Stimulated activated CD8-positive, alpha-beta memory T cell treated with anti-CD3 and anti-CD28 coated beads, Interleukin-4, amount 100 ng/mL, for 24 hours (primary cell): Measurements from ENCODE around the gene PAX1.

Experiments
- DNase-seq: peaks from one replicate; pipeline ENCODE4 v3.0.0-alpha.2; 2020; ENCODE audit warnings: low read depth

The PAX1 gene

DNA sequence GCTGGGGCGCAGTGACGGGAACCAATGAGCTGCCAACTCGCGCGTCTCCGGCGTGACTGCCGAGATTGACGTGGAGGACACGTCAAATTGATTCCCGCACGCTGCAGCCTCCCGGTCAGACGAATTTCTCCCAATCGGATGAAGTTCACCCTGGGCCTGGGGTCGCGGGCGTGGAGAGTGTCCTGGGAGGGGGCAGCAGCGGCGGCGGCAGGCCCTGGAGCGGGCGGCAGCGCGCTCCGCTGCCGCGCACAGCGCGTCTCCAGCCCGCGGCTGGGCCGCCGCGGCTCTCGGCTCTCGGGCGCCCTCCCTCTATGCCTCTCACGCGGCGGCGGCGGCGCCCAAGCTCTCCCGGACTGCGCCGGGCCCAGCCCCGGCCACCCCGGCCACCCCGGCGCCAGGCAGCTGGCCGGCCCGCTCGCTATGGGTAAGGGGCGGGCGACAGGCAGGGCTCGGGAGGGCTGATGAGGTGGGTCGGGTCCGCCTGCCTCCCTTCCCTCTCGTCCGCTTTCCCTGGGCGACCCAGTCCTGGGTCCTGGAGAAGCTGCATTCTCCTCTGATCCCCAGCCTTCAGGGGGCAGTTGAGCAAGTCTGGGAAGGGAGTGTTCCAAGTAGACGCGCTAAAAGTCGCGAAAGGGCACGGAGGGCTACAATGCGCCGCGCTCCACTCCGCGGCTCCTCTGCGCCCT is at the start of gene PAX1:
Gene PAX1, plus strand, starts transcription at position 90 of the 686 bp plus-strand sequence. Its CDS starts 49 bp downstream, at position 139.
- no peak for DNase-seq

DNA sequence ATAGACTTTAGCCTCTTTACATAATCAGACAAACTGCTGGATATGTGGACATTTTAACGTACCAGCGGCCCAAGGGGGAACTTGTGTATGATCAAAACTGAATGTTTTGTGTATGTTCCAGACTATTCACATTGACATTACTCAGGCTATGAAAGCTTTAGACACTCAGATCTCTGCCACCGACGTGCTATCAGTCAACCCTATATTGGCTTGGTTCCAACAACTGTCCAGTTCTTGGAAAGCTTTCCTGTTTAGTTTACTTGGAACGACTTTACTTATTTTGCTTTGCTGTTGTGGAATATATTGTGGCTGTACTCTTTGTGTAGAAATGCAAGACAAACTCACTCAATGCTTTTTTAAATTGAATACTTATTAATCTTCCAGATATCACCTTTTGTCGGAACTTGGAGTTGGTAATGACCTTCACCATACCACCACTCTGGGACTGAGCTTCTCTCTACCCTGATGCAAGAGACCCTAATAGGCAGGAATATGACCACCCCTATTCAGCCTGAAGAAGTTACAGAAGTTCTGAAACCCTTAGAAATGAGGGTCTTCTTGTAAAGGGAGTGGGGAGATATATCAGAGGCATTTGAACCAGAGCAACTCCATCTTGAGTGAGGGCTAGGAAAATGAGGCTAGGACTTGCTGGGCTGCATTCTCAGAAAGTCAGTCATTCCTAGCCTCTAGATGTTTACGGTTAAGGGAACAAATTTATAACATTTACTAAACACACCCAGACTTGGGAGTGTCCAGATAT is 49.0 kb upstream of the PAX1 start:
- DNase-seq, result no peak

DNA sequence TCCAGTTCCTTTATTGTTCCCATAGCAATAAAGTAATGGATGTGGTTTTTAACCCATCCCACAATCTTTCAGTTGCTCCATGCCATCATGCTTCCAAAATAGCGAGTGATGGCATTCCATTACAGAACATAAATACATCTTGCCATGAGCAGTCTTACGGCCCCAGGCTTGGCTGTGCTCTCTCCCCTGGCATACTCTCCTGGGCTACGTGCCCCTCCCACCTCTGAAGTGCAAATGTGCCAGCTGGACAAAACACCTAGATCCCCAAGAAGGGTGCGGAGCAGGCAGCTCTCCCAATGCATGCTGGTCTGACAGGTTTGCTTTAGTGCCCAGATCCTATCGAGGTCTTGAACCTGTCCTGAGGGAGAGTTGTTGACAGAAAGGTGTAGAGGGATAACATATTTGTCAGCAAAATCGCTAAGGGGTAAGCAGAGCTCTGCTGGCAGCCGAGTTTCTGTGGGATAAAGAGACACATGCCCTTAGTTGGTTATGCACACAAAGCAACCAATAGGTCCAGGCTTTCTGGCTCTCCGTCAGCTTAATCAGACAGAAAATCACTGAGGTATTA is 43.9 kb upstream of the PAX1 start:
- DNase-seq, result no peak

DNA sequence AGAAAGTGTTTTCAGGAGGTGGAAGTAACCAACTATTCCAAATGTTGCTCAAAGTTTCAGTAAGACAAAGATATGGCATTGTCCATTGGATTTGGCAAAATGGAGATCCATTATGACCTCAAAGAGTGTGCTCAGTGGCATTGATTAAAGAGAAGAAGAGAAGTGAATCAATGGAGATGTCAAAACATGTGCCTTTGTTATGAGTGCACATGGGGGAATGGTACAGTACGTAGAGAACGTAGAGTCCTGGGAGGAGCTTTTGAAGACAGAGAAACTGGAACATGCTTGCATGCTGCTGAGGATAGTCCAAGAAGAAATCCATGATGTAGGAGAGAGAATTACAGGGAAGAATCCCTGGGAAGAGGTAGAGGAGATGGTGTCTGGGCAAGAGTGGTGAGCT is 42.0 kb upstream of the PAX1 start:
- DNase-seq, result no peak

DNA sequence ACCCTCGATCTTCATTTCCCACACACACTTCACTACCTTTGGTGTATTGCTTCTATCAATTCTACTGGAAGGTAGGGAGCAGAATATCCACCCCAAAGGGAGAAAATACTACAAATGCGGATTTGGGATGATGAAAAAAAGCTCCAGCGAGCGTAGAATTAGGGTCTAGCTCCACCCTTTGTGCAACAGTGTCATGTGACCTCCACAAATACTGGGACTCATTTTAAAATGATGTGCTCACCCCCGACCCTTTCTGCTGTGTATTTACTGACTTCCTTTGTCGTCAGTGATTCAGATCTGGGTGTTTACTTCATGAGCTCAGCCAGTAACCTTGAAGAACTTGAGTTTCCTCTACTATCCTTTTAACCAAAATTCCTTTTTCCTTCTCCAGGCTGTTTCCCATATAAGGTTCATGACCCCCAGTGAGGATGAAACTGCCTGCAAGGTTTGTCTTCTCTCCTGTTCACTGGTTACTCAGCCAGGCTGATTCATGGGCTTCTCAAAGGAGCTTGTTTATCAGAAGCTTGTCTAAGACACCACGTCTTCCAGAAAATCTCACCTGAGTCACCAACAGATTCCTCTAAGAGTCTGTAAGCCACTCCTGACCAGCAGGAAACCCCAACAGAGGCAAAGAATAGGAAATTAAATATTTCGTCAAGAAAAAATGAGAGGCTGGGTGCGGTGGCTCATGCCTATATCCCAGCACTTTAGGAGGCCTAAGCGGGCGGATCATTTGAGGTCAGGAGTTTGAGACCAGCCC is 39.6 kb upstream of the PAX1 start:
- DNase-seq, result no peak

DNA sequence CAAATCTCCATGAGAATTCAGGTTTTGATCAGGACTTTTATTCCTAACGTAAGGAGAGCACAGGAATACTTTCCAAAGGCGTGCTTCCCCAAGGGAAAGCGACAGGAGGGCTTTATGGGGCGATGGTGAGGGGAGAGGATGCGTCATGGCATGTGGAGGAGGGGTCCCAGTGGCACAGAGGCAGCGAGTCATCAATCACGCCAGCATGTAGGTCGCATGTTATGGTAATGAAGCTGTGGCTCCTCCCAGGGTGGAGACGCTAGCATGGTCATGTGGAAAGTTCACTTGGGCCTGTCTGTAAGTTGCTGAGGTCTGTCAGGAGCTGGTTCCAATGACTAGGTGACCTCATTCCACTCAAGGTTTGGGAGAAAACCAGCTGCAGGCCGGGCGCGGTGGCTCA is 35.3 kb upstream of the PAX1 start:
- no peak for DNase-seq

DNA sequence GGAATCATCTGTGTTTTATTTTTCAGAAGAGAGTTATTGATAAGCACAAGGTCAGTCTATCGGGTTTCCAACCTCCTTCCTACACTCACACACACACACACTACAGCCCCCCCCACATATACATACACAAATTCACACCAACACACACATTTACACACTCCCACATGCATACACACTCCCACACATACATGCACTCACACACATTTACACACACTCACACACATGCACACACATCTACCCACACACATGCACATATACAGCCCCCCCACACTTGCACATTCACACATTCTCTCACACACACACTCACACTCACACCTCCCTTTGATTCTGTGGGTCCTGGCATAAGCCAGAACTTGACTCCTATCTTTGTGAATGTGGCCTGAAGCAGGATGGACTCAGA is 34.5 kb upstream of the PAX1 start:
- no peak for DNase-seq

DNA sequence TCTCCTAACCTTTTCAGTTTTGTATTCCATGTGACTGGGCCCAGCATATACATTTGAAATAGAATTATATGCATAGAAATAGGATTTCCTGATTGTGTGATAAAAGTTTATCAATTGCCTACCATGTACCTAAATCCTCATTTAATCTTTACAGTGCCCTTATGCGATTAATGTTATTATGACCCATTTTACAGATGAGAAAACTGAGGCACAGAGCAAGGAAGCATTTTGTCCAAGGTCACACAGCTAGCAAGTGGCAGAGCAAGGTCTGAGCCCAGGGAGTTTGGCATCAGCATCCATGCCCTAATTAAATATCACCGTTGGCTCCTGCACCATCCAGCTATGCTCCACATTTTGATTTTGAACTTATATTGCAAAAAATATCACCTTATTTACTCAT is 28.2 kb upstream of the PAX1 start:
- no peak for DNase-seq

DNA sequence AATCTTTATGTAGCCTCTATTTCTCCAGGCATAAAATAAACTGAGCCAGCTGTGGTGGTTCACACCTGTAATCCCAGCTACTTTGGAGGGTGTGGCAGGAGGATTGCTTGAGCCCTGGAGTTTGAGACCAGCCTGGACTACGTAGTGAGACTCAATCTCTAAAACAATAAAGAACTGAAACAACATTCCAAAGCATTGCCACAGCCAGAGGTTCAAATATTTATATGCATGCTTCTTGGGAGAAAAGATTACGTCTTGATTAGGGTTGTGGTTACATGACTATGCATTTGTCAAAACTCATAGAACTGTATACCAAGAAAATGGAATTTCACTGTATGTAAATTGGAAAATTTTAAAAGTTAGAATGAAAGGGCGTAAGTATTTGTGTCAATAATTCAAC is 27.7 kb upstream of the PAX1 start:
- no peak for DNase-seq

DNA sequence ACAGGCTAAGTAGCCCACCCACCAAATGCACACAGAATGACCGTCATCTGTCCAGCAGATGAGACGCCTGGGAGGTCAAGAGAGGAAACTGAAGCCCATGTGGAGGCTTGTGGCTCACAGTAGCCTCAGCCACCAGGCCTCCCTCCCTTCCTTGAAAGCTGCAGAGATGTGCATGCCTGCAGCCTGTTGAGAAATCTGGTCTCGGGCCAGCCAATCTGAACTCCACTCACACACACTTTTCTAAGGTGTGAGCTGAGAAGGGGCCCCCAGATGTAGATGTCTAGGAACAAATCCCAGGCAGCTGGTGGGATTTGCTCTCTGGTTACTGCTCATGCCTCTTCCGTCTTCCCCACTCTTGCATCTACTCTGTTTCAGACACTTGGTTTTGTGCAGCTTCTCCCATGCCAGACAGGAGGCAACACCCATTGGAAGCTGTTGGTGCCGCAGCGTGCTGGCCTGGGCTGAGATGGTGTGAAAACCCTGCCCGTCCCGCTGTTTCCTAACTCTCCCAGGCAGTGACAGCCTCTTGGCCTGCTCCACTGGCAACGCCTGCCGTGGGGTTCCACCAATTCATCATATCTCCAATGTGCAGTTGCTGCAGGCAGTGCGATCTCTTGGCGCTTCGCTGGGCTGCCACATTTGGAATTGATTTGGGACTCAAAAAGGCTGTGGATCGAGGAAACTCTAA is 24.1 kb upstream of the PAX1 start:
- DNase-seq, result no peak

DNA sequence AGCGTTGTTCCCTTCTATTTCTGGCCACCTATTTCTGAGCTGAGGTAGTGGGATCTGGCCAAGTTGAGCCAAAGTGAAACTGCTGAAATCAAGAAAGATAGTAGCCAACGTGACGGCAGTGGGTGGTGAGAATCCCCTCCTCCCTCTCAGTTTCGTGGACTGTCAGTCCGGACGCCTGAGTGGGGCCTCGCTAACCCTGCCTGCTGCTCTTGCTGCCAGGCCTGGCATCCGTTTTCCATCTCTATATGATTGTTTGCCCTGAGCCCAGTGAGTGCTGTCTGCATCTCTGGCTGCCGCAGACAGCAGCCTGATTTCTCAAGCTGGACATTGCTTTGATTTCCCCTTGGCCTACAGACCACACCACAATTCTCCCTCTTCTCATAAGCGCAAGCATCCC is 23.5 kb upstream of the PAX1 start:
- no peak for DNase-seq

DNA sequence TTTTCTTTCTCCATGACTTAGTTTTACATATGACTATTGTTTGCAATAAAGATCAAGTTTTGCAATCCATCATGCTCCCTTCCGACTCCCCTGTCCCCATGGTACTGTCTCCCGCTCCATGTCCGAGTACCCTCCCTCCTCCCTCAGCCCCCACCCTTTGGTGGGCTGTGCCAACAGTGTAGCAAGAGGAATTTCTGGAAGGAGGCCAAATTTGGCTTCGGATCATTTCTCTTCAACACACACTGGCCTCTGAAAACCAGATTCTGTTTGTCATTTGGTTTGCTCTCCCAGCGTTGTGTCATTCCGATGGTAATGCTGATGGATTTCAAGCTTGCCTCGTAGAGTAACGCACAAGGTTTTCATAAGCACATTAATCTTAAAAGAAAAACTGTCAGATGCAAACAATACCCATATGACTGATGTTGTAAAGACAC is 22.9 kb upstream of the PAX1 start:
- DNase-seq, result no peak

DNA sequence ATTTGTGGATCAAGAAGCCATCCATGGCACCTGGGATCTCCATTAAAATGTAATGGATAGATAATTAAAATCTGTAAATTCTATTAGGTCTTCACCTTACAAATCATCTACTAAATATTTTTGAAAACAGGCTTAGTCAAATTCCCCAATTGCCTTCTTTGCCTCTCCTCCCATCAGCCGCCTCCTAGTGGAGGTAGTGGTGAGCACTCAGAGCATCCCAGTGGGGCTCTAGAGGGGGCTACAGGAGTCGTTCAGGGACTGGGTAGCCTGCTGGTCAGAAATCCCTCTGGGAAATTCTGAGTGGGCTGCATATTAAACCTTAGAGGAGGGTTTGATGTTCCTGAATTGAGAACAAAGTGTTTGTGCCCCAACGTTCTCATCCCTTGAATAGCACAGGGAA is 20.8 kb upstream of the PAX1 start:
- DNase-seq, result no peak

DNA sequence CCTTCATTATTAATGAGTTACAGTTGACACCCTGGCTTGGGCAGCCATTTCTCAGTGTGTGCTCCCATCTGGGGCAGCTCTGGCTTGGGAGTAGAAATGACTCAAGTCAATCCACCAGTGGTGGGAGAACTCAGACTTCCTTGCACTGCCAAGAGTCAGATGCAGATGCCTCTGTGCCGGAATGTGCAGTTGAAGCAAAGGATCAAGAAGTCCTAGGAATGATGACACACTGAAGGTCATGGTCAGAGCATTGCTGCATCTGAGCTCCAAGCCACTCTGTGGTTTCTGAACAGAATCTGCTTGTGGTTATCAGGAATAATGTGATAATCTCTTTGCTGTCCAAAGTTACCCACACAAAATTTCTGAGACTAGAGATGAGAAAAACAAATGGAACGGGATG is 19.5 kb upstream of the PAX1 start:
- DNase-seq, result no peak

DNA sequence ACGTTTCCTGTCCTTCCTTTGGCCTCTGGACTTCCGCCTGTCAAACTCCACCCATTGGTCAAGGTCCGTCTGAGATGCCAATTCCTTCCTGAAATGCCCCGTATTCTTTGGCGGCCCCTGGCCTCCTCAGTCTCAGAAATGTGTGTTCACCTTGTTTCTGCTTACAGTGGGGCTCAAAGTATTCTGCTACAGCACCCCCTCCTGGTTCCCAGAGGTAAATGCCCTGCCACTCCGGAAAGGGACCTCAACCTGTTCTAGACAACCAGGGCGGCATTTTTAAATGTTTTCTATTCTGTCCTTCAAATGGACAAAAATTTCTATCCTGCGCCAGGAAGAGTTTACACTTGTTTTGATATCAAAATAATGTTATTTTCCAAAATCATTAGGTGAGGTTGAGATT is 12.1 kb upstream of the PAX1 start:
- DNase-seq, result no peak

DNA sequence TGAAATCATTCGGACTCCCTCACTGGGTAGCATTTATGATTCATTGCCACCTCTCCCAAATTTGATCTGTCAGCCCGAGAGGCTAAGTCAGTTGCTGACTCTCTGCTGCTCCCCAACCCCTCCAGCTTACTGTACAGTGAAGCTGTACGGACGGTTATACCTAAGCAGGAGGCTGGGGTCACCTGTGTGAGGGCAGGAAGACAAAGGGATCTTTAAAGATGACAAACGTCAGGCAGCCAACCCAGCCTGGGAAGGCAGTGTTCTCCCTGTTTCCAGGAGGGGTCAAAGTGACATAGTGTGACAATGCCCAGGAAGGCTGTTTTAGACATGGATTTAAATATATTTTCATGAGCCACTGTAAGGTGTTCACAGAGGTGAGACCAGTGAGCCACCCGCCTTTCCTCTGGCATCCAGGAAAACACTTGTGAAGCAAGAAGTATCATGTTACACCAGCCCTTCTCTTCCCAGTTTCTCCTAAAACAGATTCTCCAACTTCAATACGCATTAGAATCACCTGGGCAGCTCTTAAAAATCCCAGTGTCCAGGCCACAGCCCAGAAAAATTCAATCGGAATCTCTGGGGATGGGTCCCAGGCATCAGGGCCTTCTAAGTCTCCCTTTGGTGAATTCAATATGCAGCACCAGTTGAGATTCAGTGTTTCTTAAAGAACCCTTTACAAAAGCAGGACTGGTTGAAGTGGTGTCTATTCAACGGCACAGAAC is 6.8 kb upstream of the PAX1 start:
- no peak for DNase-seq

DNA sequence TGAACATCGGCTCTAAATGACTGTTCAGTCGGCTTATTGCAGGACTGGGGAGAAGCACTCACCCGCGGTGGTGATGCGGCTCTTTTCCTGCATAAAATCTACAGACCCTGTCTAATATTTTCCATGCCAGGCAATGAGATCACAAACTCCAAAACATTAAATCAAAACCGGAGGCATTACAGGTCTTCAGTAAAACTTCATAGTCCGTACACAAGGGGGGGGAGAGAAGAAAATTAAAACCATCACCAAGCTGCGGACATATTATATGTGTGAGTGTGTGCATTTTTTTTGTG is 6.3 kb upstream of the PAX1 start:
- no peak for DNase-seq

DNA sequence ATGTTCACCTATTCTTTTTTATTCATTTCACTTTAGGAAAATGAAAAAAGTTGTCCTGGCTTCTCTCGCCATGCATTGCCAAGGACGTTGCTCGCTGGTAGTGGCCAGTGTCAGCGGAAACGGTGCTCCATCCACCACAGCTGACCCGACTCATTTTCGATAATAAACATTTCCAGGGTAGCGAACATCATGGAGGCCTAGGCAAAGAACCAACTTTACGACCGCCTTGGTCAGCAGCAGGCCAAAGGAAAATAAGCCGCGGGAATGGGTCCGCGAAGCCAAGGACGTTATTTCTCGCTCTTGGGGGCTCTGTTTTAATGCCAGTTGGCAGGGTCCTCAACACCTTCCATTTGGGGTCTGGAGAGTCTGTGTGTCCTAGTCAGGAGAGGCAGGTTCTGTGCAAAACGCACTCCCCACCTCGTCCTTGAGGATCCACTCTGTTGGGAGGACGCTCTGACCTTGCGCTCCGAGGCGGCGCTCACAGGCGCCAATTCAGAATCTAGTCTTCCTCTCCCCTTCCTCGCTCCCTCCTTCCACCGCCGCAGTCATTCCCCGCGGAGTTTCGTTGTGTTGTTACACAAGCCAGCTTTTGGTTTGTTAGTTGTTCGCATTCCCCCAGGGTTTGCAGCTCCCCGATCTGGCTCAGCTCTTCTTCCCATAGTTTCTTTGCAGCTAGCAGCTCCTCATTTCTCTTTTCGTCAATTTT is 4.1 kb upstream of the PAX1 start:
- no peak for DNase-seq

DNA sequence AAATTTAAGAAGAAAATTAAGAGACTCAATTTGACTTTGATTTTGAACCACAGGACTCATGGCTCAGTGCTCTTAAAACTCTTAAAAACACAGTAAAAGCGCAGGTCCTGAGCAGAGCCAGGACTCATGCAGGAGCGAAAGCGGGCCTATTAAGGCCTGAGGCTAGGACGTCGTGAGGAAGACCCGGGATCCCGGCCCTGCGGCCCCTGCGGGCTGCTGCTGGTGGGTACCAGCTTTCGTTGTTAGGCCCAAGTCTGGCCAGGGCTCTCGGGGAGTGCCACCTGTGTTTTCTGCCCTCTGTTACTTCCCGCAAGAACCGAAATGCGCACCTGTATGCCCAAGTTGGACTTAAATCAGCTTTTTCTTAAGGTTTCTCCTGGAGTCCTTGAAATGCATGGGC is 3.4 kb upstream of the PAX1 start:
- no peak for DNase-seq

DNA sequence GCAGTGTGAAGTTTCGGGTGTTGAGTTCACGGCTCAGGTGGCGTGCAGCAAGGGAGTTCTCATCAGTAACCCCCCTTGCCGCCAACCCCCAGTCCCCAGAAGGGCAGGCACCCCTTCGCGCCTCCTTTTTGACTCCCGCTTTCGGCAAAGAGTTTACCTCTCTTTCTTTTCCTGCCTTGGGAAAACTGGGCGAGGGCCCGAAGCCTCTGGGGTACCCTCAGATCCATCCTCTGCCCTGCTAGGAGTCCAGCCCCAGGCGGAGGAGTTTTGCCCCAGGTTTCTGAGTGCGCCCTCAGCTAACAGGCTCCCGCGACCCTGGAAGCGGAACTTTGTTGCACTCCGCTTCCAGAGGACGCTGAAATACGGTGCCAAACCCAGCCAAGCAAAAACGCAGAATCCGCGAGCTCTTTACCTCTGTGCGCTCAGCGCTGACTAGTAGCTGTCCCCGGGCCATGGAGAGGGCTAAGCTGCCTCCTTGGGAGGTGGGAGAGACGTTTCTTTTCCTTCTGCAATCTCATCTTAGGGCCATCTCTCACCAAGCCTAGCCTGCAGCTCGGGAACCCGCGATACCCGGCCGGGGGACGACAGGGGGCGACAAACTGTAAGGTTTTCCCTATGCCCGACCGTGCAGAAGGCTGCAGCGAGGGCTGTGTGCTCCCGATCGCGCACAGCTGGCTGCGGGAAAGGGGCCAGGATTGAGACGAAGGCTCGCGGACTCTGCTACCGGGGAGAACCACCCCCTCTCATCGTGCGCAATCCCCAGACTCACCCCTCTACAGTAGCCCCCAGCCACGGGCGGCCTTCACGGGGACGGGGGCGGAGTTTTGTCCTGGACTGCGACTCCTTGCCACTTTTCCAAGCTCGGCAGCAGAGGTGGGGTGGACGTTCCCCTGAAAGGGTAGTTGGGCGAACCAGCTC is 2.7 kb upstream of the PAX1 start:
- no peak for DNase-seq
